ENCODE measurements around the gene STRADB.

- no peak for TF ChIP-seq CTCF (IDR thresholded peaks at IDR 0.05 in 4 of 5, conservative IDR thresholded peaks at IDR 0.05 in 1 of 5)
- no peak for TF ChIP-seq POLR2A (IDR thresholded peaks at IDR 0.05)
These were observed 25.6 kb upstream of the STRADB start for GRCh38 chr2:201425952-201426351.

Data from gastrocnemius medialis (tissue), 4 donors.